PFSK-1 (cell line): ENCODE measurements around the gene NEDD4L.

ENCODE experiments used
- POLR2AphosphoS5 ChIP-seq: IDR thresholded peaks from 2 replicates; pipeline ENCODE4 v1.6.1; 2012; ENCODE audit warnings: low read depth, mild to moderate bottlenecking, control low read depth, low read length, moderate library complexity
- REST ChIP-seq, 2 experiments: IDR thresholded peaks; 2 replicates each; pipeline versions ENCODE4 v1.6.1 to v1.8.0; 2011 to 2012; ENCODE audit warnings: low read depth in 2 of 2, low read length in 2 of 2, control low read depth in 1 of 2, inconsistent platforms in 1 of 2, mild to moderate bottlenecking in 1 of 2, moderate library complexity in 1 of 2; ENCODE audit not compliant: insufficient read depth in 1 of 2
- SIN3A ChIP-seq: IDR thresholded peaks from 2 replicates; pipeline ENCODE4 v1.6.1; 2012; ENCODE audit warnings: mild to moderate bottlenecking, low read length, moderate library complexity, borderline replicate concordance; ENCODE audit not compliant: insufficient read depth
- TAF1 ChIP-seq: IDR thresholded peaks from 2 replicates; pipeline ENCODE4 v1.6.1; 2012; ENCODE audit warnings: low read length, control low read depth, borderline replicate concordance; ENCODE audit not compliant: insufficient read depth

- TF ChIP-seq REST (IDR thresholded peaks at IDR 0.05; ENCODE audit: insufficient read depth in 1 of 2, low read depth in 2 of 2, low read length in 2 of 2) (no peak), POLR2AphosphoS5 (no peak), SIN3A (no peak), TAF1 (no peak)
Observed at GRCh38 chr18:58413667-58414628, 369.9 kb downstream of the NEDD4L start.
